Measurements from ENCODE around the gene TTC9.

TTC9 gene

DNA sequence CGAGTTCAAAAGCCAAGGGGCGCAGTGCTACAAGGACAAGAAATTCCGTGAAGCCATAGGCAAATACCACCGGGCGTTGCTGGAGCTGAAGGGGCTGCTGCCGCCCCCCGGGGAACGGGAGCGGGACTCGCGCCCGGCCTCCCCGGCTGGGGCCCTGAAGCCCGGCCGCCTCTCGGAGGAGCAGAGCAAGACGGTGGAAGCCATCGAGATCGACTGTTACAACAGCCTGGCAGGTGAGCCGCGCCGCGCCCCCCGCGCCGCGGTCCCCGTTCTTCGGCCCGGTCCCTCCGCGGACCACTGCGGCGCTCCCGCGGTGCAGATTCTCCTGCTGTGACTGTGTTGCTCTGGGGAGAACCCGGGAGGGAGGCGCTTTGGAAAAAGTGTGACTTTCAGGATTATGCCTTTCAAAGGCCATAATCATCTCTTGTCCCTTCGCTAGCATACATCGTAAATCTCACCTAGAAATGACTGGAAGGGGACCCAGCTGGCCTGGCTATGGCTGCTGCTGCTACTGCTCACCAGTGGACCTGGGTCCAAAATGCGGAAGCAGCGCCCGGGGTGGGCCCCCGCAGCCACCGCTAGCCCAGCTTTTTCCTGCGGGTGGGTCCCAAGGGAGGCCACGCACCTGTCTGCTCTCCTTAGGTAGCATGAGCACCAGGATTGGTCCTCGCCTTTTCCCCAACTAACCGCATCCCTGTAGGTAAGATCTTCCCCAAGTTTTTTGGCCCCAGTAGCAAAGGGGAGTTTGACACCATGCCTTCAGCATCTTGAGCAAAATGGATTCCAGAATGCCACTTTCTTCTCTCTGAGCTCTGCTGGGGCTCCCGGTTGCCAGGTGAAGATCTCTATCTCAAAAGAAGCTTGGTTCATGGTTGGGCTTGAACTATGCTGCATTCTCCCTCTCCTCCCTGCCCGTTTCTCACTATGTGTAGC, 853 bp downstream of the TTC9 start:
- no peaks in the 10 kb centered on the region for H3K27me3 ChIP-seq (ENCODE audit: insufficient read depth, low read length, poor library complexity, severe bottlenecking)
- peaks cover 53% of the 10 kb centered on the region for H3K79me2 ChIP-seq (ENCODE audit: insufficient read depth, low read length)

DNA sequence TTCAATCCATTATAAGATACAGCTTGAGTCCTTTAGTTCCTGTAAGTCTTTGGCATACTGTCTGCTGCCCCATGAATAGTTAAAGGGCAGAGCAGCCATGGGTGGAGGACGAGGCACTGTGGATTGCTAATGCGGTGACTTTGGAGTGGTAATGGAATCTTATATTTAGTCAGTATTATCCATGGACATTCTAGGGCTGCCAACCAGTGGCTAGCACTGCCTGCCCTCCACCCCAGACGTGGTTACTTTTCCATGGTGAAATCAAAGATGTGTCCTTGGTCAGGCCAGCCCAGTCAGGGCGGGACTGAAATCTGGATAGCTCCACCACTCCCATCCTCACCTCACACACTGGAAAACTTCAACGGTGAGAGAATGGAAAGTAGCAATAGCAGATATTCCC, 2.3 kb downstream of the TTC9 start:
- Histone ChIP-seq H3K9me2 (replicated peaks; ENCODE audit: low read depth, low read length) (no peaks in the 10 kb centered on the region), H3K9me3 (ENCODE audit: insufficient read depth, low read depth, low read length) (no peaks in the 10 kb centered on the region), H3K9ac (ENCODE audit: low read depth, low read length, poor library complexity, severe bottlenecking) (peak overlapping the region; percentile 73), H3K4me2 (ENCODE audit: low read depth, low read length, poor library complexity, severe bottlenecking) (peak overlapping the region; percentile 94), H3F3A (ENCODE audit: low read depth) (no peaks in the 10 kb centered on the region), H3K27me3 (ENCODE audit: insufficient read depth, low read length, poor library complexity, severe bottlenecking) (no peaks in the 10 kb centered on the region), H3K36me3 (ENCODE audit: insufficient read depth, low read length) (no peaks in the 10 kb centered on the region), H2AFZ (ENCODE audit: low read length) (no peak overlapping the region), H4K20me1 (ENCODE audit: insufficient read depth, low read length, poor library complexity, severe bottlenecking) (no peaks in the 10 kb centered on the region), H3K4me1 (ENCODE audit: insufficient read depth, low read length, poor library complexity, severe bottlenecking) (peaks cover 58% of the 10 kb centered on the region), H3K4me3 (ENCODE audit: low read length, poor library complexity, severe bottlenecking) (peak overlapping the region; percentile 87), H3K79me2 (ENCODE audit: insufficient read depth, low read length) (peaks cover 66% of the 10 kb centered on the region)
- TF ChIP-seq CTCF (conservative IDR thresholded peaks at IDR 0.05; ENCODE audit: low read length) (no peak), EZH2phosphoT487 (IDR thresholded peaks at IDR 0.05; ENCODE audit: borderline replicate concordance) (no peak)

More for the DNA sequence above, 853 bp downstream of the TTC9 start:
- H3K36me3 ChIP-seq (ENCODE audit: insufficient read depth, low read length) = no peaks in the 10 kb centered on the region
- no peaks in the 10 kb centered on the region for H3F3A ChIP-seq (ENCODE audit: low read depth)
- H3K4me3 ChIP-seq (ENCODE audit: low read length, poor library complexity, severe bottlenecking) = peak overlapping the region; percentile 87
- no peaks in the 10 kb centered on the region for H3K9me2 ChIP-seq (replicated peaks; ENCODE audit: low read depth, low read length)
- no peaks in the 10 kb centered on the region for H4K20me1 ChIP-seq (ENCODE audit: insufficient read depth, low read length, poor library complexity, severe bottlenecking)
- H3K4me2 ChIP-seq (ENCODE audit: low read depth, low read length, poor library complexity, severe bottlenecking) = peak overlapping the region; percentile 94
- H3K4me1 ChIP-seq (ENCODE audit: insufficient read depth, low read length, poor library complexity, severe bottlenecking) = peaks cover 47% of the 10 kb centered on the region
- H2AFZ ChIP-seq (ENCODE audit: low read length) = peak overlapping the region; percentile 91
- no peak for TF ChIP-seq CTCF (conservative IDR thresholded peaks at IDR 0.05; ENCODE audit: low read length)
- no peak for TF ChIP-seq EZH2phosphoT487 (IDR thresholded peaks at IDR 0.05; ENCODE audit: borderline replicate concordance)
- peak overlapping the region; percentile 73 for H3K9ac ChIP-seq (ENCODE audit: low read depth, low read length, poor library complexity, severe bottlenecking)
- no peaks in the 10 kb centered on the region for H3K9me3 ChIP-seq (ENCODE audit: insufficient read depth, low read depth, low read length)

DNA sequence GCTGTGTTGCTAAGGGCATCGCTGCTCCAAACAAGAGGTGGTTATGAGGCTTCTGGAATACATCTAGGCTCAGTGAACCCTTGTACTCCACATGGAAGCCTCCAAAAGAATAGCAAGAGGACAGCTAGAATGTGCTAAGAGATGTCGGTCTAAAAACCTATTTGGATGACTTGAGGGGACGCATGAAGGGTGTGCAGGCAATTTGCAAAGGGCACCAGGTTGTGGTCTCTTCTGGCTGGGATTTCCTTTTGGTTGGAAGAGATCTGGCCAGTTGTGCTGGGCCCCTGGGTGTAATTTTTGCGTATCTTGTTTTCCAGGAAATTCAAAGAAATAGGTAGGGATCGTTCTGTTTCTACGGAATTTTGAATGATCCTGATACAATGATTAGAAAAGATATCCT, 4.2 kb downstream of the TTC9 start:
- no peak overlapping the region for H2AFZ ChIP-seq (ENCODE audit: low read length)
- no peaks in the 10 kb centered on the region for H3K9me2 ChIP-seq (replicated peaks; ENCODE audit: low read depth, low read length)
- TF ChIP-seq EZH2phosphoT487 (IDR thresholded peaks at IDR 0.05; ENCODE audit: borderline replicate concordance) (no peak), CTCF (conservative IDR thresholded peaks at IDR 0.05; ENCODE audit: low read length) (no peak)
- H3K9ac ChIP-seq (ENCODE audit: low read depth, low read length, poor library complexity, severe bottlenecking) = peak overlapping the region; percentile 41
- H3K79me2 ChIP-seq (ENCODE audit: insufficient read depth, low read length) = peaks cover 64% of the 10 kb centered on the region
- H3K9me3 ChIP-seq (ENCODE audit: insufficient read depth, low read depth, low read length) = no peaks in the 10 kb centered on the region
- peak overlapping the region; percentile 59 for H3K4me3 ChIP-seq (ENCODE audit: low read length, poor library complexity, severe bottlenecking)
- H3K36me3 ChIP-seq (ENCODE audit: insufficient read depth, low read length) = no peaks in the 10 kb centered on the region
- peak overlapping the region; percentile 94 for H3K4me2 ChIP-seq (ENCODE audit: low read depth, low read length, poor library complexity, severe bottlenecking)
- no peaks in the 10 kb centered on the region for H3K27me3 ChIP-seq (ENCODE audit: insufficient read depth, low read length, poor library complexity, severe bottlenecking)
- no peaks in the 10 kb centered on the region for H3F3A ChIP-seq (ENCODE audit: low read depth)
- H3K4me1 ChIP-seq (ENCODE audit: insufficient read depth, low read length, poor library complexity, severe bottlenecking) = peaks cover 59% of the 10 kb centered on the region
- no peaks in the 10 kb centered on the region for H4K20me1 ChIP-seq (ENCODE audit: insufficient read depth, low read length, poor library complexity, severe bottlenecking)

Data from Loucy (cell line).